K562 (cell line): ENCODE data around the gene PMEPA1. TPM values are rescaled to one million over a fixed set of nuclear protein-coding genes. Genes with fewer than 3 reads are reported as not detected.

Experiments
- ATAC-seq: fragments of 200-7000 bp; cut with Tn5 transposase; 3 replicates; pipeline ENCODE4 v1.9.1; 2020; ENCODE audit warnings: moderate library complexity
- BruUV-seq: library from RNA; stranded (reverse); fragments of 400-500 nt; replicated peaks from 2 replicates; lab custom pipeline; 2021; lab: Mats Ljungman, UMichigan
- CTCF ChIA-PET: fragments of 300-600 bp; formaldehyde crosslinking; extraction: SDS; loops from one replicate; lab custom pipeline; 2021; ENCODE audit warnings: low intra/inter-chr PET ratio; lab: Yijun Ruan, JAX
- POLR2A ChIA-PET: fragments of 300-600, 350-650 bp; sonication (Branson Sonifier 250); formaldehyde crosslinking; extraction: SDS; loops from one replicate; lab custom pipeline; 2021; ENCODE audit warnings: antibody characterized with exemption, inconsistent platforms; lab: Yijun Ruan, JAX
- DNase-seq, 4 experiments: peaks; one replicate each; pipeline versions ENCODE4 v3.0.0 to v3.0.0-alpha.2; 2011 to 2018; ENCODE audit warnings: low spot score in 3 of 4, mixed read lengths in 3 of 4; ENCODE audit errors: extremely low read depth in 1 of 4
- FAIRE-seq: peaks from 2 replicates; lab custom pipeline; 2011; peaks lifted over from hg19 to GRCh38; lab: Jason Lieb, UNC
- H2AFZ ChIP-seq: 2 replicates; pipeline ENCODE4 v1.6.0; 2011; ENCODE audit warnings: low read depth, low read length, control low read depth, inconsistent platforms
- H3K27ac ChIP-seq: fragments of 200-600 bp; 3 replicates; pipeline ENCODE4 v1.8.0; 2011; ENCODE audit warnings: low read depth, mild to moderate bottlenecking, control low read depth, inconsistent platforms, low read length, moderate library complexity, mixed read lengths; ENCODE audit errors: extremely low read depth
- H3K27me3 ChIP-seq, 2 experiments: fragments of 300-600 bp in 1 of 2; 2 replicates in 1 of 2; 3 replicates in 1 of 2; pipeline versions ENCODE4 v1.6.0 to v1.8.0; 2011; ENCODE audit warnings: inconsistent platforms in 2 of 2, low read length in 2 of 2, mild to moderate bottlenecking in 1 of 2, mixed read lengths in 1 of 2, moderate library complexity in 1 of 2; ENCODE audit not compliant: control insufficient read depth in 2 of 2, insufficient read depth in 2 of 2
- H3K36me3 ChIP-seq: fragments of 300-600 bp; 3 replicates; pipeline ENCODE4 v1.8.0; 2011; ENCODE audit warnings: mild to moderate bottlenecking, low read length, inconsistent platforms; ENCODE audit not compliant: control insufficient read depth, insufficient read depth
- H3K4me1 ChIP-seq, 2 experiments: fragments of 200-600 bp in 1 of 2; replicated peaks in 1 of 2; 2 replicates in 1 of 2; 3 replicates in 1 of 2; pipeline versions ENCODE4 v1.5.1 to v1.8.0; 2011; ENCODE audit warnings: inconsistent platforms in 2 of 2, low read length in 2 of 2, mild to moderate bottlenecking in 1 of 2, mixed read lengths in 1 of 2, moderate library complexity in 1 of 2; ENCODE audit not compliant: control insufficient read depth in 2 of 2, insufficient read depth in 2 of 2
- H3K4me2 ChIP-seq: 2 replicates; pipeline ENCODE4 v1.6.1; 2011; ENCODE audit warnings: low read length, control low read depth, inconsistent platforms, mixed read lengths; ENCODE audit not compliant: insufficient read depth
- H3K4me3 ChIP-seq: fragments of 200-600 bp; sonication (generic), shearing (Covaris generic); 2 replicates; pipeline ENCODE4 v1.5.1; 2016; ENCODE audit warnings: control low read depth, inconsistent platforms
- H3K79me2 ChIP-seq: fragments of 200-600 bp; 3 replicates; pipeline ENCODE4 v1.8.0; 2011; ENCODE audit warnings: low read length, inconsistent platforms; ENCODE audit not compliant: control insufficient read depth, insufficient read depth
- H3K9ac ChIP-seq, 2 experiments: 2 replicates each; pipeline versions ENCODE4 v1.6.0 to v1.6.1; 2011; ENCODE audit warnings: low read depth in 2 of 2, low read length in 2 of 2, control low read depth in 1 of 2, inconsistent platforms in 1 of 2, mild to moderate bottlenecking in 1 of 2, mixed read lengths in 1 of 2; ENCODE audit not compliant: insufficient read depth in 1 of 2
- H3K9me1 ChIP-seq: one replicate; pipeline ENCODE4 v1.6.0; 2011; ENCODE audit warnings: inconsistent platforms, mild to moderate bottlenecking, low read length, moderate library complexity; ENCODE audit not compliant: control insufficient read depth, insufficient read depth
- H3K9me3 ChIP-seq: replicated peaks from 2 replicates; pipeline ENCODE4 v1.5.1; 2011; ENCODE audit warnings: low read depth, low read length, inconsistent platforms; ENCODE audit not compliant: control insufficient read depth, insufficient read depth
- H4K20me1 ChIP-seq: replicated peaks from 2 replicates; pipeline ENCODE4 v1.6.1; 2011; ENCODE audit warnings: low read length, inconsistent platforms, mixed read lengths; ENCODE audit not compliant: control insufficient read depth, insufficient read depth
- ETS1 ChIP-seq: conservative IDR thresholded peaks from 2 replicates; pipeline ENCODE4 v1.6.1; 2011; ENCODE audit warnings: low read depth, mild to moderate bottlenecking, low read length; ENCODE audit not compliant: control insufficient read depth
- ETV6 ChIP-seq, 3 experiments: fragments of 150-350 bp in 1 of 3; sonication (generic) in 1 of 3; formaldehyde crosslinking in 1 of 3; IDR thresholded peaks; 2 replicates each; pipeline versions ENCODE4 v1.6.1 to v1.8.0; 2014 to 2022; ENCODE audit warnings: borderline replicate concordance in 2 of 3, low read depth in 2 of 3, antibody characterized with exemption in 1 of 3, low read length in 1 of 3, mild to moderate bottlenecking in 1 of 3, missing genetic modification reagents in 1 of 3
- HDAC6 ChIP-seq: IDR thresholded peaks from 2 replicates; pipeline ENCODE4 v1.6.1; 2012; ENCODE audit warnings: low read depth, mild to moderate bottlenecking, control low read depth, inconsistent platforms, low read length, moderate library complexity
- HMG20B ChIP-seq: fragments of 250-450 bp; sonication (Bioruptor Pico); IDR thresholded peaks from 2 replicates; pipeline ENCODE4 v1.5.0; 2021; ENCODE audit warnings: mild to moderate bottlenecking
- HOXB6 ChIP-seq: fragments of 250-450 bp; sonication (Bioruptor Pico); IDR thresholded peaks from 2 replicates; pipeline ENCODE4 v1.5.1; 2022; ENCODE audit warnings: mild to moderate bottlenecking, borderline replicate concordance
- KAT7 ChIP-seq: sonication (generic); formaldehyde crosslinking; IDR thresholded peaks from 2 replicates; pipeline ENCODE4 v1.8.0; 2022; ENCODE audit warnings: missing genetic modification reagents, mild to moderate bottlenecking, borderline replicate concordance
- MLX ChIP-seq, 2 experiments: fragments of 450-650 bp in 1 of 2; sonication (generic) in 1 of 2; formaldehyde crosslinking; conservative IDR thresholded peaks; 2 replicates each; pipeline versions ENCODE4 v1.4.0 to v1.8.1; 2020 to 2022; ENCODE audit warnings: mild to moderate bottlenecking in 1 of 2, missing genetic modification reagents in 1 of 2
- NCOA4 ChIP-seq: fragments of 450-650 bp; IDR thresholded peaks from 2 replicates; pipeline ENCODE4 v1.6.1; 2018; ENCODE audit warnings: mild to moderate bottlenecking; ENCODE audit not compliant: partially characterized antibody
- NELFE ChIP-seq: IDR thresholded peaks from 2 replicates; pipeline ENCODE4 v1.6.1; 2011; ENCODE audit warnings: mild to moderate bottlenecking; ENCODE audit not compliant: insufficient read depth, insufficient read length
- POU5F1 ChIP-seq: fragments of 150-350 bp; IDR thresholded peaks from 2 replicates; pipeline ENCODE4 v1.6.1; 2014; ENCODE audit warnings: borderline replicate concordance, low read length, low read depth, mild to moderate bottlenecking; ENCODE audit not compliant: partially characterized antibody
- RBBP5 ChIP-seq: fragments of 200-600 bp; sonication (generic); IDR thresholded peaks from 2 replicates; pipeline ENCODE4 v1.6.1; 2012; ENCODE audit warnings: borderline replicate concordance, mild to moderate bottlenecking, low read length, control low read depth, inconsistent platforms; ENCODE audit not compliant: insufficient read depth, poor library complexity, severe bottlenecking
- SAP30 ChIP-seq: fragments of 200-600 bp; sonication (generic); IDR thresholded peaks from 2 replicates; pipeline ENCODE4 v1.6.1; 2012; ENCODE audit warnings: borderline replicate concordance, low read depth, mild to moderate bottlenecking, moderate library complexity, low read length, control low read depth, inconsistent platforms; ENCODE audit not compliant: insufficient read depth, poor library complexity, severe bottlenecking
- SMAD2 ChIP-seq: fragments of 150-350 bp; IDR thresholded peaks from 2 replicates; pipeline ENCODE4 v1.6.1; 2014; ENCODE audit warnings: low read depth, mild to moderate bottlenecking, low read length
- TOE1 ChIP-seq, 2 experiments: fragments of 450-650 bp in 1 of 2; sonication (generic) in 1 of 2; formaldehyde crosslinking in 1 of 2; IDR thresholded peaks; 2 replicates each; pipeline versions ENCODE4 v1.7.1 to v1.8.0; 2016 to 2022; ENCODE audit warnings: borderline replicate concordance in 2 of 2, mild to moderate bottlenecking in 2 of 2, antibody characterized with exemption in 1 of 2, inconsistent platforms in 1 of 2, low read depth in 1 of 2, missing genetic modification reagents in 1 of 2, moderate library complexity in 1 of 2
- ZZZ3 ChIP-seq: fragments of 450-650 bp; IDR thresholded peaks from 2 replicates; pipeline ENCODE4 v1.6.1; 2016; ENCODE audit warnings: antibody characterized with exemption, mild to moderate bottlenecking, moderate library complexity
- WGBS: fragments of 100-300 bp; shearing (Covaris generic); methylation state at CpG from one replicate; pipeline ENCODE4 v1.1.6; 2016; ENCODE audit warnings: low coverage, mixed read lengths; ENCODE audit not compliant: insufficient coverage; ENCODE audit errors: missing lambda C conversion rate; 5-methylcytosine and 5-hydroxymethylcytosine counted together
- in situ Hi-C: fragments of 300-500 bp; cut with MboI; formaldehyde crosslinking; loops from 4 replicates; pipeline ENCODE4 v1.15.0; 2018; ENCODE audit warnings: inconsistent platforms, mixed read lengths
- intact Hi-C: fragments of 100-400 bp; cut with micrococcal nuclease; formaldehyde crosslinking; loops from 2 replicates; pipeline ENCODE4 v1.14.2; 2022
- polyA plus RNA-seq, 8 experiments: library from polyadenylated mRNA; depleted of rRNA in 4 of 8; stranded (reverse) in 5 of 8; unstranded in 3 of 8; fragments of >200 nt; fragmentation: Nextera tagmentation in 2 of 8; fragmentation: Illumina TruSeq in 1 of 8; extraction: Ambion mirVana in 2 of 8; extraction: Trizol in 1 of 8; gene quantifications; 2 replicates each; pipeline versions ENCODE4 v1.2.1 to v1.2.3, GENCODE V29; 2011 to 2014; ENCODE audit warnings: inconsistent platforms in 1 of 8, missing spikeins in 1 of 8
- total RNA-seq, 7 experiments: library from RNA; depleted of rRNA in 6 of 7; stranded (reverse); fragments of >200 nt in 6 of 7; fragmentation: Illumina TruSeq in 2 of 7; extraction: Trizol in 2 of 7; gene quantifications; 2 replicates each; pipeline versions ENCODE4 v1.2.1 to v1.2.3, GENCODE V29; 2011 to 2021; ENCODE audit warnings: low replicate concordance in 1 of 7

Gene PMEPA1
- total and polyA plus RNA-seq, 9 of the 15 experiments (the other 6 are each of a cell fraction or from before 2014, with no cell fraction given) = 0.16 TPM; not detected in 8

- no peaks in the 10 kb centered on the region for H3K79me2 ChIP-seq
- no peak overlapping the region for H3K4me3 ChIP-seq
- no peak overlapping the region for H3K9ac ChIP-seq
- no peaks in the 10 kb centered on the region for H3K9me1 ChIP-seq
- intact Hi-C loops (no loop called here), in situ Hi-C loops (no loop called here)
- no peaks in the 10 kb centered on the region for H3K36me3 ChIP-seq
- ChIA-PET CTCF (no interaction called here), POLR2A (no interaction called here)
- H2AFZ ChIP-seq = no peak overlapping the region
- no peak overlapping the region for H3K27ac ChIP-seq
- TF ChIP-seq MLX (CRISPR knock-in tag; conservative IDR thresholded peaks at IDR 0.05) (no peak), HDAC6 (no peak), HOXB6 (CRISPR knock-in tag) (no peak), ETV6 (IDR thresholded peaks at IDR 0.05; ENCODE audit: borderline replicate concordance in 1 of 2, low read depth in 2 of 2, low read length in 1 of 2) (no peak), ETV6 (CRISPR knock-in tag; IDR thresholded peaks at IDR 0.05; ENCODE audit: borderline replicate concordance) (no peak), SMAD2 (no peak), NCOA4 (no peak), NELFE (no peak), SAP30 (no peak), POU5F1 (no peak), ZZZ3 (no peak), HMG20B (CRISPR knock-in tag) (no peak), ETS1 (no peak), RBBP5 (no peak), TOE1 (IDR thresholded peaks at IDR 0.05; ENCODE audit: borderline replicate concordance) (no peak), TOE1 (CRISPR knock-in tag; IDR thresholded peaks at IDR 0.05; ENCODE audit: borderline replicate concordance, low read depth) (no peak), KAT7 (CRISPR knock-in tag) (no peak)
- H3K4me1 ChIP-seq = peaks cover 0 to 6% of the 10 kb centered on the region in 2 experiments; a peak in 1 of 5 replicates
- no peak overlapping the region for H3K4me2 ChIP-seq
- peaks cover 19 to 97% of the 10 kb centered on the region in 2 experiments; a peak in 4 of 5 replicates for H3K27me3 ChIP-seq
- BruUV-seq = no TSS peak
- no peak for DNase-seq
- ATAC-seq = no peak
- peaks cover 5% of the 10 kb centered on the region; the same call in 1 of the 2 replicates for H4K20me1 ChIP-seq
- H3K9me3 ChIP-seq = no peaks in the 10 kb centered on the region
- no peak for FAIRE-seq
- WGBS = 1% methylated on average over 27 of the region's 31 CpGs
Observed at GRCh38 chr20:57660922-57661745, 48.7 kb downstream of the PMEPA1 start.
